ENCODE results near the gene ABI2.

- TF ChIP-seq CTCF (conservative IDR thresholded peaks at IDR 0.05 in 1 of 2, IDR thresholded peaks at IDR 0.05 in 1 of 2; ENCODE audit: low read depth in 1 of 2, low read length in 2 of 2) (no peak), EZH2 (IDR thresholded peaks at IDR 0.05; ENCODE audit: low read length, missing control alignments) (no peak)
Measured at GRCh38 chr2:203437511-203437910, 109.3 kb downstream of the ABI2 start.

Measured in fibroblast of lung (primary cell).